A549 (cell line): Measurements from ENCODE around the gene SKI.

Experiments
- CHD2 ChIP-seq: fragments of 150-350 bp; IDR thresholded peaks from 2 replicates; pipeline ENCODE4 v1.6.1; 2014; ENCODE audit warnings: low read length; ENCODE audit not compliant: partially characterized antibody
- EHF ChIP-seq: fragments of 250-450 bp; sonication (Bioruptor Pico); IDR thresholded peaks from 2 replicates; pipeline ENCODE4 v1.5.0; 2020; ENCODE audit warnings: mild to moderate bottlenecking
- HOXA7 ChIP-seq: fragments of 250-450 bp; sonication (Bioruptor Pico); IDR thresholded peaks from 2 replicates; pipeline ENCODE4 v1.5.0; 2020; ENCODE audit warnings: mild to moderate bottlenecking, moderate library complexity
- JUN ChIP-seq, 2 experiments: fragments of >200 bp; sonication (Bioruptor Twin); formaldehyde crosslinking; IDR thresholded peaks; 2 replicates in 1 of 2; 3 replicates in 1 of 2; pipeline ENCODE4 v1.6.1; 2016 to 2017
- MAZ ChIP-seq: fragments of 150-350 bp; IDR thresholded peaks from 2 replicates; pipeline ENCODE4 v1.6.1; 2014; ENCODE audit warnings: antibody characterized with exemption, low read depth, low read length, borderline replicate concordance
- POLR2A ChIP-seq: IDR thresholded peaks from 2 replicates; pipeline ENCODE4 v1.6.1; 2012; ENCODE audit warnings: mild to moderate bottlenecking, low read length
- TF ChIP-seq, protein P1 (sequence below): IDR thresholded peaks from 2 replicates; pipeline ENCODE4 v1.6.1; 2012
- TF ChIP-seq, protein P2 (sequence below): IDR thresholded peaks from 2 replicates; pipeline ENCODE4 v1.6.1; 2012; ENCODE audit warnings: low read depth, borderline replicate concordance

DNA sequence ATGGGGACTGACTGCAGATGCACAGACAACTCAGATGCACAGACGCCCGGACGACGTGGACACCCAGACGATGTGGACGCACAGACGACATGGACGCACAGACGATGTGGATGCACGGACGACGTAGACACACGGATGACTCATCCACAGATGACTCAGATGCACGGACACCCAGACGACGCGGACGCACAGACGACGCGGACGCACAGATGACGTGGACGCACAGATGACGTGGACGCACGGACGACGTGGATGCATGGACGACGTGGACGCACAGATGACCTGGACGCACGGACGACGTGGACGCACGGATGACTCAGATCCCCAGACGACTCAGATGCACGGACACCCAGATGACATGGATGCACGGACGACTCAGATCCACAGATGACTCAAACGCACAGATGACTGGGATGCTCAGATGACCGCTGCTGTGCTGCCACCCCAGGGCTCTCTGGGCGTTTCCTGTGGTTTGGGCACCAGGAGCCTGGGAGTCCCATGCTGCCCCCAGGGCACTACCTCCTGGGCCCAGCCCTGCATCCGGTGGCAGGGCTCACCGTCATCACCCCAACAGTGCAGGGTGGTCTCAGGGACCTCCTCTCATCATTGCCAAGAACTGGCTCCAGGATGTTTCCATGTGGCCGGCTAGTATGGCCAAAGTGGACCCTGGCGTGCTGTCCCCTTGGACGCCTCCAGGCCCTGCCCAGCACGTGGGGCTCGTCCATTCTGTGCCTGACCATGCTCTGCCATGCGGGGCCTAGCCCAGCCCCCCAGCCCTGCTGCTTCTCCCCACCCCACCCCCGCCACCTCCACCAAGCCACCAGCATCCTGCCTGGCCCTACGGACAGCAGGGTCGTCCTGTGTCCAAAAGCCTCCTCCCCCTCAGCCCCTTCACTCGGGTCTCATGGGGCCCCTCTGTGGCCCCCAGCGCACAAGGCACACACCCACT lies 47.5 kb upstream of the SKI start:
- TF ChIP-seq, protein P1, sequence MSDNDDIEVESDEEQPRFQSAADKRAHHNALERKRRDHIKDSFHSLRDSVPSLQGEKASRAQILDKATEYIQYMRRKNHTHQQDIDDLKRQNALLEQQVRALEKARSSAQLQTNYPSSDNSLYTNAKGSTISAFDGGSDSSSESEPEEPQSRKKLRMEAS: no peak
- TF ChIP-seq, protein P2, sequence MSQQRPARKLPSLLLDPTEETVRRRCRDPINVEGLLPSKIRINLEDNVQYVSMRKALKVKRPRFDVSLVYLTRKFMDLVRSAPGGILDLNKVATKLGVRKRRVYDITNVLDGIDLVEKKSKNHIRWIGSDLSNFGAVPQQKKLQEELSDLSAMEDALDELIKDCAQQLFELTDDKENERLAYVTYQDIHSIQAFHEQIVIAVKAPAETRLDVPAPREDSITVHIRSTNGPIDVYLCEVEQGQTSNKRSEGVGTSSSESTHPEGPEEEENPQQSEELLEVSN: no peak
- no peak for TF ChIP-seq HOXA7 (CRISPR knock-in tag)
- no peak for TF ChIP-seq CHD2
- TF ChIP-seq EHF: no peak
- no peak for TF ChIP-seq JUN (IDR thresholded peaks at IDR 0.05)
- TF ChIP-seq MAZ: no peak
- TF ChIP-seq POLR2A: no peak
